Measurements from ENCODE around the gene NR1H2.

DNA sequence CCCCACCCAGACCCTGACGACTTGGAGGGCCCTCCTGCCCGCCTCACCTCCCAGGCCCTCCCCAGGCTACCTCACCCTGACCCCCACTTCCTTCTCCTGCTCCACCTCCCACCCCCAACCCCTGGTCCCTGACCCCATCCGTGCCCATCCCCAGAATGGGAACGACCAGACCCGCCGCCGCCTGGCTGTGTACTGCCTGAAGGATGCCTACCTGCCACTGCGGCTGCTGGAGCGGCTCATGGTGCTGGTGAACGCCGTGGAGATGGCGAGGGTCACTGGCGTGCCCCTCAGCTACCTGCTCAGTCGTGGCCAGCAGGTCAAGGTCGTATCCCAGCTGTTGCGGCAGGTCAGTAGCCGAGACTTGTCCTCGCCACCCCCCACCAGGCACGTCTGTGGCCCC, 30.6 kb downstream of the NR1H2 start:
- no peak for TF ChIP-seq POLR2A (IDR thresholded peaks at IDR 0.05)
- TF ChIP-seq, protein P1, sequence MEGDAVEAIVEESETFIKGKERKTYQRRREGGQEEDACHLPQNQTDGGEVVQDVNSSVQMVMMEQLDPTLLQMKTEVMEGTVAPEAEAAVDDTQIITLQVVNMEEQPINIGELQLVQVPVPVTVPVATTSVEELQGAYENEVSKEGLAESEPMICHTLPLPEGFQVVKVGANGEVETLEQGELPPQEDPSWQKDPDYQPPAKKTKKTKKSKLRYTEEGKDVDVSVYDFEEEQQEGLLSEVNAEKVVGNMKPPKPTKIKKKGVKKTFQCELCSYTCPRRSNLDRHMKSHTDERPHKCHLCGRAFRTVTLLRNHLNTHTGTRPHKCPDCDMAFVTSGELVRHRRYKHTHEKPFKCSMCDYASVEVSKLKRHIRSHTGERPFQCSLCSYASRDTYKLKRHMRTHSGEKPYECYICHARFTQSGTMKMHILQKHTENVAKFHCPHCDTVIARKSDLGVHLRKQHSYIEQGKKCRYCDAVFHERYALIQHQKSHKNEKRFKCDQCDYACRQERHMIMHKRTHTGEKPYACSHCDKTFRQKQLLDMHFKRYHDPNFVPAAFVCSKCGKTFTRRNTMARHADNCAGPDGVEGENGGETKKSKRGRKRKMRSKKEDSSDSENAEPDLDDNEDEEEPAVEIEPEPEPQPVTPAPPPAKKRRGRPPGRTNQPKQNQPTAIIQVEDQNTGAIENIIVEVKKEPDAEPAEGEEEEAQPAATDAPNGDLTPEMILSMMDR (IDR thresholded peaks at IDR 0.05), result no peak

Data from uterus (tissue), 2 donors.